ENCODE data around the gene DENND6B.

The DENND6B gene

GRCh38 chr22:50302564-50302963 lies 24.2 kb downstream of the DENND6B start:
- Histone ChIP-seq H3K36me3 (ENCODE audit: control insufficient read depth, insufficient read depth, low read length) (no peaks in the 10 kb centered on the region), H3K4me1 (ENCODE audit: control insufficient read depth, low read depth, low read length) (no peaks in the 10 kb centered on the region), H3K4me3 (ENCODE audit: low read length) (no peak overlapping the region), H3K27me3 (ENCODE audit: insufficient read depth, low read length, poor library complexity) (no peaks in the 10 kb centered on the region), H3K23ac (ENCODE audit: low read length) (no peak overlapping the region), H3K9ac (ENCODE audit: low read length) (no peak overlapping the region), H4K5ac (ENCODE audit: low read length) (no peak overlapping the region), H2BK15ac (replicated peaks; ENCODE audit: low read depth) (no peak overlapping the region), H3K4me2 (ENCODE audit: low read length) (no peak overlapping the region), H3K18ac (ENCODE audit: low read length) (no peak overlapping the region), H3K56ac (ENCODE audit: low read length) (no peak overlapping the region), H3K4ac (ENCODE audit: low read depth, low read length) (no peak overlapping the region), H3K79me1 (ENCODE audit: low read length) (peaks cover 6% of the 10 kb centered on the region), H2BK5ac (ENCODE audit: low read length) (no peak overlapping the region), H3K79me2 (ENCODE audit: control insufficient read depth, insufficient read depth, low read length) (peaks cover 2% of the 10 kb centered on the region), H4K8ac (ENCODE audit: low read depth, low read length) (no peak overlapping the region), H2BK120ac (ENCODE audit: low read depth, low read length) (no peak overlapping the region), H2AK5ac (ENCODE audit: low read length) (no peak overlapping the region), H3K27ac (ENCODE audit: low read depth, low read length) (no peak overlapping the region)
- WGBS (ENCODE audit: extremely low coverage, insufficient coverage, low lambda C conversion rate), result no CpG with 5 or more reads among the region's 5 CpGs
- DNase-seq, result no peak

- no peak for DNase-seq
Observed at GRCh38 chr22:50302041-50302541, 24.7 kb downstream of the DENND6B start.

GRCh38 chr22:50301581-50301991 lies 25.2 kb downstream of the DENND6B start:
- Histone ChIP-seq H3K79me1 (ENCODE audit: low read length) (peaks cover 9% of the 10 kb centered on the region), H2AK5ac (ENCODE audit: low read length) (no peak overlapping the region), H3K27me3 (ENCODE audit: insufficient read depth, low read length, poor library complexity) (no peaks in the 10 kb centered on the region), H3K23ac (ENCODE audit: low read length) (no peak overlapping the region), H3K4me3 (ENCODE audit: low read length) (no peak overlapping the region), H2BK15ac (replicated peaks; ENCODE audit: low read depth) (no peak overlapping the region), H3K4ac (ENCODE audit: low read depth, low read length) (no peak overlapping the region), H3K18ac (ENCODE audit: low read length) (no peak overlapping the region), H3K79me2 (ENCODE audit: control insufficient read depth, insufficient read depth, low read length) (peaks cover 12% of the 10 kb centered on the region), H3K4me2 (ENCODE audit: low read length) (no peak overlapping the region), H4K8ac (ENCODE audit: low read depth, low read length) (no peak overlapping the region), H3K27ac (ENCODE audit: low read depth, low read length) (no peak overlapping the region), H3K4me1 (ENCODE audit: control insufficient read depth, low read depth, low read length) (no peaks in the 10 kb centered on the region), H3K36me3 (ENCODE audit: control insufficient read depth, insufficient read depth, low read length) (no peaks in the 10 kb centered on the region), H3K56ac (ENCODE audit: low read length) (no peak overlapping the region), H2BK5ac (ENCODE audit: low read length) (no peak overlapping the region), H4K5ac (ENCODE audit: low read length) (no peak overlapping the region), H3K9ac (ENCODE audit: low read length) (no peak overlapping the region), H2BK120ac (ENCODE audit: low read depth, low read length) (no peak overlapping the region)
- WGBS (ENCODE audit: extremely low coverage, insufficient coverage, low lambda C conversion rate), result no CpG with 5 or more reads among the region's 17 CpGs
- no peak for DNase-seq

More at GRCh38 chr22:50302041-50302541, 24.7 kb downstream of the DENND6B start:
- Histone ChIP-seq H2BK15ac (replicated peaks; ENCODE audit: low read depth) (no peak overlapping the region), H2BK5ac (ENCODE audit: low read length) (no peak overlapping the region), H3K79me2 (ENCODE audit: control insufficient read depth, insufficient read depth, low read length) (peaks cover 7% of the 10 kb centered on the region), H3K4ac (ENCODE audit: low read depth, low read length) (no peak overlapping the region), H3K56ac (ENCODE audit: low read length) (no peak overlapping the region), H3K27ac (ENCODE audit: low read depth, low read length) (no peak overlapping the region), H3K4me1 (ENCODE audit: control insufficient read depth, low read depth, low read length) (no peaks in the 10 kb centered on the region), H3K36me3 (ENCODE audit: control insufficient read depth, insufficient read depth, low read length) (no peaks in the 10 kb centered on the region), H3K79me1 (ENCODE audit: low read length) (peaks cover 9% of the 10 kb centered on the region), H2AK5ac (ENCODE audit: low read length) (no peak overlapping the region), H3K4me2 (ENCODE audit: low read length) (no peak overlapping the region), H3K27me3 (ENCODE audit: insufficient read depth, low read length, poor library complexity) (no peaks in the 10 kb centered on the region), H2BK120ac (ENCODE audit: low read depth, low read length) (no peak overlapping the region), H3K9ac (ENCODE audit: low read length) (no peak overlapping the region), H4K5ac (ENCODE audit: low read length) (no peak overlapping the region), H3K4me3 (ENCODE audit: low read length) (no peak overlapping the region), H3K23ac (ENCODE audit: low read length) (no peak overlapping the region), H3K18ac (ENCODE audit: low read length) (no peak overlapping the region), H4K8ac (ENCODE audit: low read depth, low read length) (no peak overlapping the region)
- WGBS (ENCODE audit: extremely low coverage, insufficient coverage, low lambda C conversion rate), result no CpG with 5 or more reads among the region's 9 CpGs

- Histone ChIP-seq H3K4me1 (ENCODE audit: control insufficient read depth, low read depth, low read length) (no peaks in the 10 kb centered on the region), H3K23ac (ENCODE audit: low read length) (no peak overlapping the region), H3K56ac (ENCODE audit: low read length) (peak overlapping the region; percentile 5), H3K36me3 (ENCODE audit: control insufficient read depth, insufficient read depth, low read length) (no peaks in the 10 kb centered on the region), H3K9ac (ENCODE audit: low read length) (no peak overlapping the region), H3K27ac (ENCODE audit: low read depth, low read length) (no peak overlapping the region), H4K8ac (ENCODE audit: low read depth, low read length) (no peak overlapping the region), H4K5ac (ENCODE audit: low read length) (no peak overlapping the region), H3K79me2 (ENCODE audit: control insufficient read depth, insufficient read depth, low read length) (peaks cover 15% of the 10 kb centered on the region), H3K27me3 (ENCODE audit: insufficient read depth, low read length, poor library complexity) (no peaks in the 10 kb centered on the region), H3K4ac (ENCODE audit: low read depth, low read length) (no peak overlapping the region), H3K4me2 (ENCODE audit: low read length) (no peak overlapping the region), H2BK5ac (ENCODE audit: low read length) (no peak overlapping the region), H3K18ac (ENCODE audit: low read length) (no peak overlapping the region), H2BK120ac (ENCODE audit: low read depth, low read length) (no peak overlapping the region), H3K79me1 (ENCODE audit: low read length) (peaks cover 9% of the 10 kb centered on the region), H2BK15ac (replicated peaks; ENCODE audit: low read depth) (no peak overlapping the region), H2AK5ac (ENCODE audit: low read length) (no peak overlapping the region), H3K4me3 (ENCODE audit: low read length) (no peak overlapping the region)
- no peak for DNase-seq
- WGBS (ENCODE audit: extremely low coverage, insufficient coverage, low lambda C conversion rate), result no CpG with 5 or more reads among the region's 14 CpGs
Observed at GRCh38 chr22:50300620-50301257, 26.1 kb downstream of the DENND6B start.

- Histone ChIP-seq H3K27me3 (ENCODE audit: insufficient read depth, low read length, poor library complexity) (no peaks in the 10 kb centered on the region), H4K8ac (ENCODE audit: low read depth, low read length) (no peak overlapping the region), H2BK5ac (ENCODE audit: low read length) (no peak overlapping the region), H3K18ac (ENCODE audit: low read length) (peak overlapping the region; percentile 45), H2AK5ac (ENCODE audit: low read length) (no peak overlapping the region), H2BK120ac (ENCODE audit: low read depth, low read length) (no peak overlapping the region), H3K79me2 (ENCODE audit: control insufficient read depth, insufficient read depth, low read length) (peaks cover 17% of the 10 kb centered on the region), H3K4me3 (ENCODE audit: low read length) (peak overlapping the region; percentile 30), H3K79me1 (ENCODE audit: low read length) (peaks cover 9% of the 10 kb centered on the region), H3K4me1 (ENCODE audit: control insufficient read depth, low read depth, low read length) (no peaks in the 10 kb centered on the region), H3K36me3 (ENCODE audit: control insufficient read depth, insufficient read depth, low read length) (no peaks in the 10 kb centered on the region), H2BK15ac (replicated peaks; ENCODE audit: low read depth) (no peak overlapping the region), H3K4ac (ENCODE audit: low read depth, low read length) (no peak overlapping the region), H3K27ac (ENCODE audit: low read depth, low read length) (no peak overlapping the region), H3K23ac (ENCODE audit: low read length) (no peak overlapping the region), H3K4me2 (ENCODE audit: low read length) (peak overlapping the region; percentile 48), H3K56ac (ENCODE audit: low read length) (peak overlapping the region; percentile 80), H4K5ac (ENCODE audit: low read length) (no peak overlapping the region), H3K9ac (ENCODE audit: low read length) (peak overlapping the region; percentile 65)
- no CpG with 5 or more reads among the region's 93 CpGs for WGBS (ENCODE audit: extremely low coverage, insufficient coverage, low lambda C conversion rate)
- DNase-seq, result peak; percentile 91
Observed at GRCh38 chr22:50299785-50300619, 26.8 kb downstream of the DENND6B start.
